HEK293 (cell line): Measurements from ENCODE around the gene C4orf50.

Experiments used
- CTCF ChIA-PET: fragments of 350-600 bp; formaldehyde crosslinking; extraction: SDS; loops from one replicate; lab custom pipeline; 2021; ENCODE audit warnings: antibody characterized with exemption; lab: Yijun Ruan, JAX
- POLR2A ChIA-PET: fragments of 300-600 bp; formaldehyde crosslinking; extraction: SDS; loops from one replicate; lab custom pipeline; 2020; ENCODE audit warnings: antibody characterized with exemption, inconsistent platforms; lab: Yijun Ruan, JAX
- H3K27ac ChIP-seq: fragments of 200-500 bp; sonication (Bioruptor generic); 2 replicates; pipeline ENCODE4 v1.5.1; 2014; ENCODE audit warnings: low read depth, low read length, control low read depth, inconsistent platforms; ENCODE audit errors: extremely low read depth
- H3K36me3 ChIP-seq, 2 experiments: fragments of 200-500 bp in 1 of 2; sonication (Bioruptor generic) in 1 of 2; 1 replicate in 1 of 2; 2 replicates in 1 of 2; pipeline ENCODE4 v1.5.1; 2014 to 2017; ENCODE audit warnings: inconsistent platforms in 2 of 2, low read length in 2 of 2; ENCODE audit not compliant: control insufficient read depth in 2 of 2, insufficient read depth in 1 of 2
- H3K4me1 ChIP-seq: fragments of 200-500 bp; sonication (Bioruptor generic); 2 replicates; pipeline ENCODE4 v1.5.1; 2014; ENCODE audit warnings: mild to moderate bottlenecking, low read length, inconsistent platforms; ENCODE audit not compliant: control insufficient read depth, insufficient read depth
- H3K4me3 ChIP-seq: 2 replicates; pipeline ENCODE4 v1.5.1; 2011; ENCODE audit warnings: low read depth, mild to moderate bottlenecking, control low read depth, low read length, moderate library complexity
- H3K9me3 ChIP-seq: fragments of 200-500 bp; sonication (Bioruptor generic); 2 replicates; pipeline ENCODE4 v1.5.1; 2014; ENCODE audit warnings: low read depth, low read length, inconsistent platforms; ENCODE audit not compliant: control insufficient read depth, insufficient read depth
- BCL11B ChIP-seq: fragments of 450-650 bp; formaldehyde crosslinking; IDR thresholded peaks from 2 replicates; pipeline ENCODE4 v1.5.1; 2016; ENCODE audit warnings: low read depth, missing biosample characterization, missing genetic modification characterization
- MEIS1 ChIP-seq: sonication (generic); formaldehyde crosslinking; IDR thresholded peaks from 2 replicates; pipeline ENCODE4 v1.8.1; 2022; ENCODE audit warnings: missing genetic modification reagents, mild to moderate bottlenecking, borderline replicate concordance
- MYNN ChIP-seq: fragments of 450-650 bp; formaldehyde crosslinking; IDR thresholded peaks from 2 replicates; pipeline ENCODE4 v1.5.1; 2016; ENCODE audit warnings: missing biosample characterization, missing genetic modification characterization, borderline replicate concordance
- MZF1 ChIP-seq: fragments of 450-650 bp; formaldehyde crosslinking; IDR thresholded peaks from 2 replicates; pipeline ENCODE4 v1.5.1; 2017; ENCODE audit warnings: missing biosample characterization, missing genetic modification characterization, borderline replicate concordance
- PATZ1 ChIP-seq: fragments of 450-650 bp; formaldehyde crosslinking; IDR thresholded peaks from 2 replicates; pipeline ENCODE4 v1.5.1; 2016; ENCODE audit warnings: missing biosample characterization, missing genetic modification characterization
- REPIN1 ChIP-seq: fragments of 450-650 bp; formaldehyde crosslinking; IDR thresholded peaks from 2 replicates; pipeline ENCODE4 v1.5.1; 2017; ENCODE audit warnings: missing biosample characterization, missing genetic modification characterization, low read depth
- SP2 ChIP-seq: fragments of 450-650 bp; formaldehyde crosslinking; IDR thresholded peaks from 2 replicates; pipeline ENCODE4 v1.5.1; 2016; ENCODE audit warnings: missing biosample characterization, missing genetic modification characterization
- TRIM28 ChIP-seq: IDR thresholded peaks from 2 replicates; pipeline ENCODE4 v1.6.1; 2011; ENCODE audit warnings: low read length, control low read depth, borderline replicate concordance
- YY1 ChIP-seq: fragments of 450-650 bp; formaldehyde crosslinking; IDR thresholded peaks from 2 replicates; pipeline ENCODE4 v1.5.1; 2018; ENCODE audit warnings: missing biosample characterization, missing genetic modification characterization
- ZBTB21 ChIP-seq: fragments of 450-650 bp; formaldehyde crosslinking; IDR thresholded peaks from 2 replicates; pipeline ENCODE4 v1.5.1; 2017; ENCODE audit warnings: missing biosample characterization, missing genetic modification characterization
- ZBTB7A ChIP-seq: fragments of 450-650 bp; formaldehyde crosslinking; IDR thresholded peaks from 2 replicates; pipeline ENCODE4 v1.5.1; 2016; ENCODE audit warnings: low read depth, missing biosample characterization, missing genetic modification characterization
- ZNF10 ChIP-seq: fragments of 450-650 bp; formaldehyde crosslinking; IDR thresholded peaks from 2 replicates; pipeline ENCODE4 v1.5.1; 2017; ENCODE audit warnings: missing biosample characterization, missing genetic modification characterization
- ZNF16 ChIP-seq: fragments of 450-650 bp; formaldehyde crosslinking; IDR thresholded peaks from 2 replicates; pipeline ENCODE4 v1.5.1; 2016; ENCODE audit warnings: low read depth, missing biosample characterization, missing genetic modification characterization
- ZNF280D ChIP-seq: fragments of 450-650 bp; formaldehyde crosslinking; IDR thresholded peaks from 2 replicates; pipeline ENCODE4 v1.5.1; 2016; ENCODE audit warnings: missing biosample characterization, missing genetic modification characterization
- ZNF350 ChIP-seq: fragments of 450-650 bp; formaldehyde crosslinking; IDR thresholded peaks from 2 replicates; pipeline ENCODE4 v1.5.0; 2017; ENCODE audit warnings: missing biosample characterization, mild to moderate bottlenecking, missing genetic modification characterization
- ZNF366 ChIP-seq: fragments of 450-650 bp; formaldehyde crosslinking; conservative IDR thresholded peaks from 2 replicates; pipeline ENCODE4 v1.5.1; 2016; ENCODE audit warnings: missing biosample characterization, missing genetic modification characterization
- ZNF433 ChIP-seq: fragments of 450-650 bp; formaldehyde crosslinking; IDR thresholded peaks from 2 replicates; pipeline ENCODE4 v1.5.1; 2016; ENCODE audit warnings: missing biosample characterization, missing genetic modification characterization, low read depth
- ZNF449 ChIP-seq: fragments of 450-650 bp; formaldehyde crosslinking; IDR thresholded peaks from 2 replicates; pipeline ENCODE4 v1.5.1; 2017; ENCODE audit warnings: missing biosample characterization, mild to moderate bottlenecking, missing genetic modification characterization, moderate library complexity
- ZNF596 ChIP-seq: fragments of 450-650 bp; IDR thresholded peaks from 2 replicates; pipeline ENCODE4 v1.5.0; 2018; ENCODE audit warnings: missing biosample characterization, mild to moderate bottlenecking, missing genetic modification characterization, moderate library complexity
- ZNF629 ChIP-seq: fragments of 450-650 bp; formaldehyde crosslinking; IDR thresholded peaks from 2 replicates; pipeline ENCODE4 v1.5.1; 2017; ENCODE audit warnings: missing biosample characterization, missing genetic modification characterization
- ZNF654 ChIP-seq: fragments of 450-650 bp; formaldehyde crosslinking; IDR thresholded peaks from 2 replicates; pipeline ENCODE4 v1.5.1; 2016; ENCODE audit warnings: low read depth, missing biosample characterization, missing genetic modification characterization
- ZNF704 ChIP-seq: fragments of 450-650 bp; formaldehyde crosslinking; IDR thresholded peaks from 2 replicates; pipeline ENCODE4 v1.5.1; 2016; ENCODE audit warnings: missing biosample characterization, missing genetic modification characterization
- ZNF768 ChIP-seq: fragments of 450-650 bp; formaldehyde crosslinking; IDR thresholded peaks from 2 replicates; pipeline ENCODE4 v1.5.1; 2018; ENCODE audit warnings: missing biosample characterization, mild to moderate bottlenecking, missing genetic modification characterization
- ZNF791 ChIP-seq: fragments of 450-650 bp; formaldehyde crosslinking; IDR thresholded peaks from 2 replicates; pipeline ENCODE4 v1.5.1; 2016; ENCODE audit warnings: missing biosample characterization, missing genetic modification characterization
- TF ChIP-seq, protein P1 (sequence below): fragments of 450-650 bp; IDR thresholded peaks from 2 replicates; pipeline ENCODE4 v1.5.1; 2018; ENCODE audit warnings: missing biosample characterization, mild to moderate bottlenecking, missing genetic modification characterization
- TF ChIP-seq, protein P2 (sequence below): fragments of 450-650 bp; formaldehyde crosslinking; IDR thresholded peaks from 2 replicates; pipeline ENCODE4 v1.5.1; 2017; ENCODE audit warnings: missing biosample characterization, missing genetic modification characterization

C4orf50 gene

DNA sequence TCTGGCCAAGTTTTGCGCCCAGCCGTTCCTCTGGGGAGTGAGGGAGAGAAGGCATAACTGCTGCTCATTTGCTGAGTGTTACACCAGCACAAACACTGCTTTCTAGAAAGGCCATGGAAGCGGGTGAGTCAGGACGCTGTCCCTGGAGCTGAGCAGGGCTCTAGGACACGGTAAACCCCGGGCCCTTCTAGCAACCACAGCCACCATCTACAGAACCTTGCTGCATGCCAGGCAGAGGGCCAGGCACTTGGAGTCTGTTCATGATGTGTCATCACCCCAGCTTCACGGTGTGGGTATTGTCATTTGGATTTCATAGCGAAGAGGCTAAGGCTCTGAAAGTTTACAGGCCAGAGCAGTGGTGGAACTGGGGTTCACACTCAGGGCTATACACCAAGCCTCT lies 31.8 kb upstream of the C4orf50 start (continued):
- TF ChIP-seq ZNF704 (tag by site-specific recombination) (no peak), ZBTB7A (tag by site-specific recombination) (no peak), BCL11B (tag by site-specific recombination) (no peak), MEIS1 (CRISPR knock-in tag) (no peak), ZNF10 (tag by site-specific recombination) (no peak), ZNF350 (no peak), ZNF768 (no peak), ZNF629 (no peak), ZNF654 (tag by site-specific recombination) (no peak), ZNF16 (tag by site-specific recombination) (no peak), ZNF449 (no peak)
- TF ChIP-seq, all 188 proteins: peak for 0

- H3K36me3 ChIP-seq, result no peaks in the 10 kb centered on the region
- no peaks in the 10 kb centered on the region for H3K9me3 ChIP-seq
- TF ChIP-seq ZNF596 (tag by site-specific recombination), result no peak
- no peak for TF ChIP-seq ZBTB21
- TF ChIP-seq, protein P1, sequence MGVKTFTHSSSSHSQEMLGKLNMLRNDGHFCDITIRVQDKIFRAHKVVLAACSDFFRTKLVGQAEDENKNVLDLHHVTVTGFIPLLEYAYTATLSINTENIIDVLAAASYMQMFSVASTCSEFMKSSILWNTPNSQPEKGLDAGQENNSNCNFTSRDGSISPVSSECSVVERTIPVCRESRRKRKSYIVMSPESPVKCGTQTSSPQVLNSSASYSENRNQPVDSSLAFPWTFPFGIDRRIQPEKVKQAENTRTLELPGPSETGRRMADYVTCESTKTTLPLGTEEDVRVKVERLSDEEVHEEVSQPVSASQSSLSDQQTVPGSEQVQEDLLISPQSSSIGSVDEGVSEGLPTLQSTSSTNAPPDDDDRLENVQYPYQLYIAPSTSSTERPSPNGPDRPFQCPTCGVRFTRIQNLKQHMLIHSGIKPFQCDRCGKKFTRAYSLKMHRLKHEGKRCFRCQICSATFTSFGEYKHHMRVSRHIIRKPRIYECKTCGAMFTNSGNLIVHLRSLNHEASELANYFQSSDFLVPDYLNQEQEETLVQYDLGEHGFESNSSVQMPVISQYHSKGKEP, result no peak
- TF ChIP-seq ZNF366, result no peak
- TF ChIP-seq MYNN (tag by site-specific recombination), result no peak
- no peak for TF ChIP-seq SP2 (tag by site-specific recombination)
- TF ChIP-seq MZF1 (tag by site-specific recombination), result no peak
- TF ChIP-seq ZNF433 (tag by site-specific recombination), result no peak
- TF ChIP-seq ZNF791 (tag by site-specific recombination), result no peak
- no peak for TF ChIP-seq TRIM28
- ChIA-PET POLR2A (no interaction called here), CTCF (interaction anchor here (0.5 to 1.1 kb wide), 2 partner anchors 24 to 1145 kb away, joined by 3 read pairs; no protein-coding TSS in a partner anchor)
- H3K4me1 ChIP-seq, result no peaks in the 10 kb centered on the region
- H3K27ac ChIP-seq, result no peak overlapping the region
- H3K4me3 ChIP-seq, result no peak overlapping the region
Observed at GRCh38 chr4:6049278-6049677, 31.0 kb upstream of the C4orf50 start.

- H3K4me3 ChIP-seq, result no peak overlapping the region
- no peak overlapping the region for H3K27ac ChIP-seq
- POLR2A ChIA-PET, result no interaction called here
- TF ChIP-seq REPIN1 (tag by site-specific recombination) (no peak), ZNF280D (no peak), PATZ1 (no peak), YY1 (tag by site-specific recombination) (no peak)
- TF ChIP-seq, protein P2, sequence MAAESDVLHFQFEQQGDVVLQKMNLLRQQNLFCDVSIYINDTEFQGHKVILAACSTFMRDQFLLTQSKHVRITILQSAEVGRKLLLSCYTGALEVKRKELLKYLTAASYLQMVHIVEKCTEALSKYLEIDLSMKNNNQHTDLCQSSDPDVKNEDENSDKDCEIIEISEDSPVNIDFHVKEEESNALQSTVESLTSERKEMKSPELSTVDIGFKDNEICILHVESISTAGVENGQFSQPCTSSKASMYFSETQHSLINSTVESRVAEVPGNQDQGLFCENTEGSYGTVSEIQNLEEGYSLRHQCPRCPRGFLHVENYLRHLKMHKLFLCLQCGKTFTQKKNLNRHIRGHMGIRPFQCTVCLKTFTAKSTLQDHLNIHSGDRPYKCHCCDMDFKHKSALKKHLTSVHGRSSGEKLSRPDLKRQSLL (tag by site-specific recombination), result no peak
Observed at GRCh38 chr4:6048537-6048936, 30.3 kb upstream of the C4orf50 start.

More at GRCh38 chr4:6048537-6048936, 30.3 kb upstream of the C4orf50 start:
- Histone ChIP-seq H3K9me3 (no peaks in the 10 kb centered on the region), H3K4me1 (no peaks in the 10 kb centered on the region), H3K36me3 (no peaks in the 10 kb centered on the region)
- CTCF ChIA-PET, result no interaction called here
